ENCODE measurements around the gene MAB21L1.

Gene MAB21L1

GRCh38 chr13:35475960-35476943 lies at the start of gene MAB21L1:
Gene MAB21L1 (minus strand): TSS chr13:35476689. CDS start chr13:35476138, 551 bp downstream.
- peak; percentile 32 for DNase-seq

DNA sequence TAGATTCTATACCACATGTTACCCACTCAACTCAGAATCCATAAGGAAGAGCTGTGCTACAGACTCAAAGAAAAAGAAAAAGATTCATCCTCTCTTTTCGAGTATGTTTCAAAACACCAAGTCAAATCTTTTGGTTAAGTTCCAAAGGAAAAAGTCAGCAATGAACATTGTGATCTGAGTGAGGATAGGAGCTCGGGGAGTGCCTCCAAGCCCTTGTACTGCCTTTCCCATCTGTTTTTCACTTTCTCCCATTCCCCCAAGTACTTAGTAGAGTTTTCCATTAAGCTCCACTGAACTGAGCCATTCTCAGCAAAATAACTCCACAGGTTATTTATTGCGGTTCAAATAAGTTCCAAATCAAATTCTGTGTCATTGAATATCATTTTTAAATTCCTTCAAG lies 47.7 kb upstream of the MAB21L1 start:
- no peak for DNase-seq

- DNase-seq = no peak
Measured at GRCh38 chr13:35518337-35518946, 42.0 kb upstream of the MAB21L1 start.

DNA sequence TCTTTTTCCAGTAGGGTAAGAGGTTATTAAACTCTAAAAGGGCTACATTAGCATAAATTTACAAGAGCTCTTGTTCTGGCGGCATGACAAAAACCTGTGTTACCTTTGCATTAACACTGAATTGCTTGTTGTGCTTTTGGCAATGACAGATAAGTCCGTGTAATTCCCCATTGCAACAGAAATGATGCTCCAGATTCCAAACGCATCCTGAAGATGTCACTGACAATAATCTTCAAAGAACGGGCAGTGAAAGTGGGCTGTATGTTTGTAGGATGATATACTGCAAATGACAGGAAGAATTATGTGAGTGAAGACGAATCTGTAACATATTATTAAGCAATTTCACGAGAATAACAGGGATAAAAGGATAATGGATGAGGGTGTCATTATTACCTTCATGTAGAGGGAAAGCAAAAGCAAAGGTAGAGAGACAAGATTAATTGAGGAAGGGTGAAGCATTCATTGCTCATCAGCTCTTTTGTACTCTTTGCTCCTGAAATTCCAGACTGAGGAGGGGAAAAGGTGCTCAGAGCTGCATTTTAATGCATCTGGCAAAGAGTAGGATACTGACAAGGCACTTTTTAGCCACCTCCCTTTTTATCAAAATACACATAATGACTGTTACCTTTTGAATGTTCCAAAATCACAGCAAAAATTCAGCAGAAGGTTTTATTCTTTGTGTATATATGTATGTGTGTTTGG lies 38.5 kb upstream of the MAB21L1 start:
- no peak for DNase-seq

- no peak for DNase-seq
Measured at GRCh38 chr13:35514061-35514477, 37.6 kb upstream of the MAB21L1 start.

GRCh38 chr13:35512271-35512920 lies 35.9 kb upstream of the MAB21L1 start:
- peak; percentile 76 for DNase-seq

DNA sequence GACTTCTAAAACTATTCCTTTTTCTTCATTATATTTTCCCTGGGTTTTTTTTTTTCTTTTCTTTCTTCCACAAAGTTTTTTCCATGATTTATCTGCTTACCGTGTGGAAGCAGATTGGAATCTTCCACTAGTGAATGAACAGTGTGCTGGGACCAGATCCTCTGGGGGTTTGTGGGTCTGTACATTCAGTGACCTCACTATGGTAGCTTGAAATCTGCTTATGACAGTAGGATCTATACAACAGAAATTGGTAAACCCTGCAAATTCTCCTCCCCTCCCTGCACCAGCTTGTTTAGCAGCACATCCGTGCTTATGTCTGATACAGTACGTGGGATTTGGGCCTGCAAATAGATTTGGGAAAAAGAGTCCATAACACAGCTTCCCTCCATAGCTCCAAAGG lies 26.0 kb upstream of the MAB21L1 start:
- DNase-seq = no peak

GRCh38 chr13:35501661-35502235 lies 25.3 kb upstream of the MAB21L1 start:
- no peak for DNase-seq

DNA sequence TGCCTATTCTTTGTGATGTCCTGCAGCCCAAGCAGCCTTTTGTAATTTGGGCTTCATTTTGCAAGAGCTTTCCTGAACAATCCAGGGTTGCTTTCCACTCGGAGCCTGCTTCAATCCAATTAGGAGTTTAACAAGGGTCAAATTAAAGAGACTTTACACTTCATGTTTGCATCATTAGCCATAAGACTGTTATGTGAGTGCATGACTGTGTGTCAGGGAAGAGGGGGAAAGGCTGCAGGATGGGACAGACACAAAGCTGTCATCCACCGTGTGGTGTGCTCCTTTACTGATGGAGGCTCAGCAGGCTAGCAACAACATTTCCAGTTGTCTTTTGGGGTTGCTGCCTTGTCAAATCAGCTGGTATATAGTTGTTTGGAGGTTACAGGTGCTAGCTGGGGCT lies 23.7 kb upstream of the MAB21L1 start:
- DNase-seq = no peak

DNA sequence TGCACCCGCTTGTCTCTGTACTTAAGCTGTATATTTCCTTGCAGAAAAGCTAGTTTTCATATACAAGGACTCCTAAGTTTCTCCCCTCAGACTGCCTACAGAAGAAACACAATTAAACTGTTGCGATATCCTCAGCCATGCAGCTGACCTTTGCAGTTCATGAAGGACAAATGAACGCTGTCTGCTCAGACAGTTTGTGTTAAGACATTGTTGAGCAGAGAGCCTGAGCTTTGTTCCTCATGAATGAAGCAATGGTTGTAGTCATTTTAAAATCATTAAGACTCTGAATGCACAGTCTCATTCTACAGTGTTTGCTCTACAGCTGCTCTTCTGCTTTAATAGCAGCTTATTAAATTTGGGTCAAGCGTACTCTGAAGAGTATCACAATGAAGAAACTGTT lies 23.2 kb upstream of the MAB21L1 start:
- DNase-seq = no peak

DNA sequence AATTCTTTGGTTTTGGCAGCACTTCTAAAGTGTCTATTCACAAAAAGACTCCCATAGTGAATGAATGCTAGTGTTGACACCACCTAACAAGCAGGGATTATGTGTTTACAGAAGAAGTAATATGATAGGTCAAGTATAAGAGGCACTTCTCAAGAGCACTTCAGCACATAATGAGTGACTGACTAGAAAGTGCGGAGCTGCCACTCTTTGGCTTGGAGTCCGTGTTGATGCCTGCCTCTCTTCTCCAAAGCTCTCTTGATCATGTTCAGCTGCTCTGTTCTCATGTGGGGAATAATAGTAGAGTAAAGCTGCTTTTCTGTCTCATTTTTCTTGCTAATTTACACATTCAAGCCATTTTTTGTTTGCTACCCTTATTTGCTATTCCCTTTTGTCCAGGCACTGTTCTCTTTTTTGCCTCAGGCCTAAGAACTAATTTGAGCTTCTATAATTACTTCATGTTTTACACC lies 22.7 kb upstream of the MAB21L1 start:
- no peak for DNase-seq

DNA sequence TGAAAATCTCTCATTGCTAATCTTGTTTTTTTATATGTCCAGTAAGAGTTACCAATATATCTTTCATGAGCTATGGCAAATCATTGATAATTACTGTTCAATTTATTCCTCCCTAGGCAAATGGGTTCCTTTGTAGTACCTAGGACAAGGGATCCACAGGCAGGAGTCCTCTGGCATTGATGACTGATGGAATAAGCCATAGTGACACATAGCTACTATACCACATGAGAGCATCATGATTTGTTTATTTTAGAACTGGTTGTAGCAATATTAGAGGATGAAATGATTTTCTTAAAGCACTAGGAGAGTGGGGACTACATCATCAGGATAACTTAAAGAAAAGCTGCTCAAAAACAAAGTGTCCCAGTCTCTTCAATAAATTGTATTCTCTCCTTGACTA lies 21.7 kb upstream of the MAB21L1 start:
- no peak for DNase-seq

DNA sequence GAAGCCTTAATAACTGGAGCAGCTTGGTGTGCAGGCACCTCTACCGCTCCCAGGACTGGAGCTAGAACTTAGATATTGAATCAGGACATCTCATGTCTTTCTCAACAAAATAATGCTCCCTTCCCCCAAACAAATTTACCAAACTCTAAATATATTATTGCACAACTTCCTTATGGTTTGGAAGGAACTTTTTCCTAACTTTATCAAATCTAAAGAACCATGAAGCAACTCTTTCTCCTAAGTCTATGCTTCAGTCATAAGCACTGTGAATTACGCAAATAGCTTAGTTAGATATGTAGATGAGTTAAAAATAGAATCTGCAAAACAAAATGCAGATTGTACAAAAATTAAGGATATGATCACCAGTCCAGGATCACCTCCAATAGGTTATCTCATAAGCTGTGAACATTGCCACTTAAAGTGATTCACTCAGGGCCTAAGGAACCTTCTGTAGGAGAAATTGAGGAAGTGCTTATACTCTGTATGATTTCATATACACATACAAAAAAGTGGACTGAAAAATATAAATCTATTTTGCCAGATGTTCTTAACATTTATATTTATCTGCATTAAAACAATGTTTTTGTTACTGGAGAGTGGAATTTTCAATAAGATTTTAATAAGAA lies 20.4 kb upstream of the MAB21L1 start:
- DNase-seq = peak; percentile 6

DNA sequence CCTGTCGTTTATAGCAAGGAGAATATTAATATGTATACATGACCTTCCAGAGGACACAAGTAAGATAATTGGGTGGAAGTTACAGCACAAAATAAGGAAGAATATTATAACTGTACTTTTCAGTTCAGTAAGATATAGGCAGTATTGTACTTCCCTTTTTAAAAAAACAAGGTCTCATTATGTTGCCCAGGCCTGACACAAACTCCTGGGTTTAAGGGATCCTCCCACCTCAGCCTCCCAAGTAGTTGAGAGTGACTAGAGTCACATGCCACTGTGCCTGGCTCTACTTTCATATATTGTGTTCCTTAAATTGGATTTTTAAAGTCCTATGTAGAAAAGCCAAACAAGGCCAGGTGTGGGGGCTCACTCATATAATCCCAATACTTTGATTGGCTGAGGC lies 19.5 kb upstream of the MAB21L1 start:
- DNase-seq = no peak

- DNase-seq = no peak
Measured at GRCh38 chr13:35489050-35489449, 12.6 kb upstream of the MAB21L1 start.

- no peak for DNase-seq
Measured at GRCh38 chr13:35485424-35485823, 8.9 kb upstream of the MAB21L1 start.

GRCh38 chr13:35484384-35484783 lies 7.9 kb upstream of the MAB21L1 start:
- DNase-seq = no peak

DNA sequence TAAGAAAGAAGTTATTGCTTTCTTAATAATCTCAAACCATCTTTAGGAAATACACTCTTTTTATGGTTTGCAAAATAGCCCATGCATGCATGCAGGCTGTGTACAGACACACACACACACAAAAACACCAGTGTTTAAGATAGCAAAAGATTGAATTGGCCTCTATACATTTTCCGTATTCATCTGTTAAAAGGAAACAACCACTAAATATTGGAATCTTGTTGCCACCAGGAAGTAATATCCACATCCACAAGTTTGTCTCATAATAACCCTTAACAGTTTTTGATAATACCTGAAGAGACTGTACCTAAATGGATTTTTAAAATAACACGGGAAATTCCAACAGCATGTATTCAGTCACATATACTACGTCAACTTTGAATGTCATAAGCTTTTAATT lies 7.3 kb upstream of the MAB21L1 start:
- DNase-seq = no peak

DNA sequence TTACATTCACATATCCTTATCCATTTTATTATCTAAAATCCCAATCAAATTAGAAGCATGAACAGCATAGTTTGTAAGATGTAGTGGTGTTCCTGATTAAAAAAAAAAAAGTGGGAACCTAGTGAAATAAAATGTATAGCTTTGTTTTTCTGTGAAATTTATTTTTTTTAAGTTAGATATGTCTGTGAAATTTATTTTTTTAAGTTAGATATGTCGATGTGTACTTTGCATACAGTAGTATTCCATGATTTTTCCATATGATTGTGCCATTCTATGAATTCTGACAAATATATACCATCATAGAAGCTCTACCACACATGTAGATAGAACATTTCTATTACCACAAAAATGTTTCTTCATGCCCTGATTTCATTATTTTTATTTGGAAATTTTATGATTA lies 6.0 kb upstream of the MAB21L1 start:
- DNase-seq = no peak

DNA sequence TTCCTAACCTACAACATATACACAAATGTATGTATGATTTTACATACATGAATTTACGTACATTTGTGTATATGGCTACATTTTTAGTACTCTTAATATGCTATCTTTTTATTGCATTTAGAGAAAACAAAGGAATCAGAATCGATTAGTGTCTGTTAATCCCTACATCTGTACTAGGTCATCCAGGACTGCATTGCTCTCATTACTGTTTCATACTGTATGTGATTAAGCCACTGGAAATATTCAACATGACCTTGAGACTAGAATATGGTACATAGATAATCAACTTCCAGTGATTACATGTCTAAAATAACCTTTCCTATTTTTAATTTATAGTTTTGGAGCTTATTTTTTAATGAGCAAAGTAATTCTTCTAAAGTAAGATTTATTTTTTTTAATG lies 5.3 kb upstream of the MAB21L1 start:
- no peak for DNase-seq

DNA sequence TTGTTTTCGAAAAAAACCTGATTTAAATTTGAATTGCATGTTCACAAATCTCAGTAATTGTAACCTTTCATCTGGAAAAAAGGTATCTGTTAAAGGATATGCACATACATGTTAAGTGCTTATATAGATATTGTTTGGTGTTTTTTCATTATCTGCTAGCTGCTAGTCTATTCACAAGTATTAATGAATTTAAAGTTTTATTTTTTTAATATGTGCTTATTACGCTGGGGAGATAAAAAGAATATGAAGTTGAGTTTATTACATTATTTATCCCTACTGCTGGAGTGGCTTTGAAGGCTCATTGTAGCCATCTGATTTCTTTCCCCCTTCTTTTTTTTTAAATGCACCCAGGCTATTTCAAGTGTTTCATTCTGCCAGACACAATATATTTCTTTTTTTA lies 3.9 kb upstream of the MAB21L1 start:
- no peak for DNase-seq

DNA sequence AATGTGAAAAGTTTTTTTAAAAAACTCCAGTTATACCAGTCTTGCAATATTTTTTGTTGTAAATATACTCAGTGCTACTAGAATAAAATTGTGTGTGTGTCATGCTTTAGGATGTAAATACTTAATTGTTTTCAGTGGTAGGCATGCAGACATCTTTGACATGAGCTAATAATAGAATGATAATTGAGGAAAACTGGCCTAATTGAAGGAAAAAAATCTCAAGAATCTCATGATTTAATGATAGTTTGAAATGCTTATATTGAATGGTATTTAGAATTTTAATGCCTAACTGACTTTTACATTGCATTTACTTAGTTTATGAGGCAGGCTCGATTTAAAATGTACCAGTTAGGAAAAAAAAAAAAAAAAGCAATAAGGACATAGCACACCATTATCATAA lies 3.2 kb upstream of the MAB21L1 start:
- no peak for DNase-seq
